ENCODE measurements around the gene LRMDA.

- TF ChIP-seq, protein P1, sequence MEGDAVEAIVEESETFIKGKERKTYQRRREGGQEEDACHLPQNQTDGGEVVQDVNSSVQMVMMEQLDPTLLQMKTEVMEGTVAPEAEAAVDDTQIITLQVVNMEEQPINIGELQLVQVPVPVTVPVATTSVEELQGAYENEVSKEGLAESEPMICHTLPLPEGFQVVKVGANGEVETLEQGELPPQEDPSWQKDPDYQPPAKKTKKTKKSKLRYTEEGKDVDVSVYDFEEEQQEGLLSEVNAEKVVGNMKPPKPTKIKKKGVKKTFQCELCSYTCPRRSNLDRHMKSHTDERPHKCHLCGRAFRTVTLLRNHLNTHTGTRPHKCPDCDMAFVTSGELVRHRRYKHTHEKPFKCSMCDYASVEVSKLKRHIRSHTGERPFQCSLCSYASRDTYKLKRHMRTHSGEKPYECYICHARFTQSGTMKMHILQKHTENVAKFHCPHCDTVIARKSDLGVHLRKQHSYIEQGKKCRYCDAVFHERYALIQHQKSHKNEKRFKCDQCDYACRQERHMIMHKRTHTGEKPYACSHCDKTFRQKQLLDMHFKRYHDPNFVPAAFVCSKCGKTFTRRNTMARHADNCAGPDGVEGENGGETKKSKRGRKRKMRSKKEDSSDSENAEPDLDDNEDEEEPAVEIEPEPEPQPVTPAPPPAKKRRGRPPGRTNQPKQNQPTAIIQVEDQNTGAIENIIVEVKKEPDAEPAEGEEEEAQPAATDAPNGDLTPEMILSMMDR (optimal IDR thresholded peaks at IDR 0.05 in 1 of 3, IDR thresholded peaks at IDR 0.05 in 1 of 3, conservative IDR thresholded peaks at IDR 0.05 in 1 of 3; ENCODE audit: extremely low read depth in 1 of 3, insufficient read depth in 2 of 3, low read length in 3 of 3) = no peak
- no peak for TF ChIP-seq EZH2 (IDR thresholded peaks at IDR 0.05; ENCODE audit: low read length)
These were observed 306.1 kb downstream of the LRMDA start for GRCh38 chr10:75737580-75737949.

Data from keratinocyte (primary cell).